ENCODE measurements around the gene USP53. TPM values are rescaled to one million over a fixed set of nuclear protein-coding genes. Genes with fewer than 3 reads are reported as not detected.
"Not testable (repeated sequence)": the region's sequence is repeated elsewhere in the genome, so short reads cannot be mapped to it uniquely, and the experiment has no call there.

USP53 gene
- total RNA-seq, 1 donor from 2014 or later = 3.3 TPM

DNA sequence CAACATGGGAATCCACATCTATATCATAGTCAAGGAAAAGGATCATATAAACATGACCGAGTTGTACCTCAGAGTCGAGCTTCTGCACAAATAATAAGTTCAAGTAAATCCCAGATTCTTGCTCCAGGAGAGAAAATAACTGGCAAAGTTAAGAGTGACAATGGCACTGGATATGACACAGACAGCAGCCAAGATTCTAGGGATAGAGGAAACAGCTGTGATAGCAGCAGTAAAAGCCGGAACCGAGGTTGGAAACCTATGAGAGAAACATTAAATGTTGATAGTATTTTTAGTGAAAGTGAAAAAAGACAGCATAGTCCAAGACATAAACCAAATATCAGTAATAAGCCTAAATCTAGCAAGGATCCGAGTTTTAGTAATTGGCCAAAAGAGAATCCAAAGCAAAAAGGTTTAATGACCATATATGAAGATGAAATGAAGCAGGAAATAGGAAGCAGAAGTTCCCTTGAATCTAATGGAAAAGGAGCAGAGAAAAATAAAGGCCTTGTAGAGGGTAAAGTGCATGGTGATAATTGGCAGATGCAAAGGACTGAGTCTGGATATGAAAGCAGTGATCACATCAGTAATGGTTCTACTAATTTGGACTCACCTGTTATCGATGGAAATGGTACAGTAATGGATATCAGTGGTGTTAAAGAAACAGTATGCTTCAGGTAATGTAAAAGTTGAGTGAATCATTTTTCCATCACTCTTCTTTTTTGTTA, 59.0 kb downstream of the USP53 start:
- Mint-ChIP-seq H3K36me3 (ENCODE audit: unreplicated experiment) (no peaks in the 10 kb centered on the region), H3K27ac (ENCODE audit: unreplicated experiment) (no peak overlapping the region), H3K4me3 (ENCODE audit: unreplicated experiment) (no peak overlapping the region), H3K27me3 (ENCODE audit: unreplicated experiment) (no peaks in the 10 kb centered on the region), H3K9me3 (ENCODE audit: unreplicated experiment) (peaks cover 2% of the 10 kb centered on the region), H3K4me1 (ENCODE audit: low read depth, unreplicated experiment) (no peaks in the 10 kb centered on the region)
- TF ChIP-seq CTCF (IDR thresholded peaks at IDR 0.05; ENCODE audit: partially characterized antibody, unreplicated experiment) = no peak
- no peak for DNase-seq

DNA sequence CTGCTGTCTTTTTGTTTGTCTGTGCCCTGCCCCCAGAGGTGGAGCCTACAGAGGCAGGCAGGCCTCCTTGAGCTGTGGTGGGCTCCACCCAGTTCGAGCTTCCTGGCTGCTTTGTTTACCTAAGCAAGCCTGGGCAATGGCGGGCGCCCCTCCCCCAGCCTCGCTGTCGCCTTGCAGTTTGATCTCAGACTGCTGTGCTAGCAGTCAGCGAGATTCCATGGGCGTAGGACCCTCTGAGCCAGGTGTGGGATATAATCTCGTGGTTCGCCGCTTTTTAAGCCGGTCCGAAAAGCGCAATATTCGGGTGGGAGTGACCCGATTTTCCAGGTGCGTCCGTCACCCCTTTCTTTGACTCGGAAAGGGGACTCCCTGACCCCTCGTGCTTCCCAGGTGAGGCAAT, 67.0 kb downstream of the USP53 start:
- Mint-ChIP-seq H3K27ac (ENCODE audit: unreplicated experiment) (peak overlapping the region; percentile 62), H3K4me3 (ENCODE audit: unreplicated experiment) (peak overlapping the region; percentile 67)
- H3K4me1 Mint-ChIP-seq (ENCODE audit: low read depth, unreplicated experiment); H3K36me3 Mint-ChIP-seq (ENCODE audit: unreplicated experiment); H3K27me3 Mint-ChIP-seq (ENCODE audit: unreplicated experiment); DNase-seq; H3K9me3 Mint-ChIP-seq (ENCODE audit: unreplicated experiment): not testable (repeated sequence)

DNA sequence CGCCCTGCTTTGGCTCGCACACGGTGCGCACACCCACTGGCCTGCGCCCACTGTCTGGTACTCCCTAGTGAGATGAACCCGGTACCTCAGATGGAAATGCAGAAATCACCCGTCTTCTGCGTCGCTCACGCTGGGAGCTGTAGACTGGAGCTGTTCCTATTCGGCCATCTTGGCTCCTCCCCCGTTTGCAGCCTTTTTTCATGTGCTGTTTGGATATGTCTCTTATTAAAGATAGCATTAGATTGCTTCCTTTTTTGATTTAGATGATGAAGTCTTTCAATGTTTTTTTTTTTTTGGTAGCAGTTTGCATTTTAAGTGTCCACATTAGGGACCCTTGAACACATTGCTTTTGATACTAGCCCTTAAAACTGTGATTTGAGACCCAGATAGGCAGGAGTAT, 67.4 kb downstream of the USP53 start:
- not testable (repeated sequence) for H3K9me3 Mint-ChIP-seq (ENCODE audit: unreplicated experiment); H3K27me3 Mint-ChIP-seq (ENCODE audit: unreplicated experiment); DNase-seq; H3K4me1 Mint-ChIP-seq (ENCODE audit: low read depth, unreplicated experiment); H3K36me3 Mint-ChIP-seq (ENCODE audit: unreplicated experiment)
- peak overlapping the region; percentile 62 for H3K27ac Mint-ChIP-seq (ENCODE audit: unreplicated experiment)
- H3K4me3 Mint-ChIP-seq (ENCODE audit: unreplicated experiment) = peak overlapping the region; percentile 67

- DNase-seq = no peak
- TF ChIP-seq CTCF (IDR thresholded peaks at IDR 0.05; ENCODE audit: partially characterized antibody, unreplicated experiment) = no peak
- Mint-ChIP-seq H3K9me3 (ENCODE audit: unreplicated experiment) (no peaks in the 10 kb centered on the region), H3K27ac (ENCODE audit: unreplicated experiment) (no peak overlapping the region), H3K27me3 (ENCODE audit: unreplicated experiment) (no peaks in the 10 kb centered on the region), H3K36me3 (ENCODE audit: unreplicated experiment) (peaks cover 5% of the 10 kb centered on the region), H3K4me3 (ENCODE audit: unreplicated experiment) (no peak overlapping the region), H3K4me1 (ENCODE audit: low read depth, unreplicated experiment) (peaks cover 2% of the 10 kb centered on the region)
These were observed 68.9 kb downstream of the USP53 start for GRCh38 chr4:119281393-119281792.

GRCh38 chr4:119284876-119285780, 72.6 kb downstream of the USP53 start:
- Mint-ChIP-seq H3K4me1 (ENCODE audit: low read depth, unreplicated experiment) (no peaks in the 10 kb centered on the region), H3K36me3 (ENCODE audit: unreplicated experiment) (peaks cover 1% of the 10 kb centered on the region), H3K27ac (ENCODE audit: unreplicated experiment) (no peak overlapping the region), H3K27me3 (ENCODE audit: unreplicated experiment) (no peaks in the 10 kb centered on the region), H3K4me3 (ENCODE audit: unreplicated experiment) (no peak overlapping the region), H3K9me3 (ENCODE audit: unreplicated experiment) (no peaks in the 10 kb centered on the region)
- TF ChIP-seq CTCF (IDR thresholded peaks at IDR 0.05; ENCODE audit: partially characterized antibody, unreplicated experiment) = no peak
- DNase-seq = no peak

All from glutamatergic neuron (in vitro differentiated cells).